A673 (cell line): ENCODE data around the gene STPG2. TPM values are rescaled to one million over a fixed set of nuclear protein-coding genes. Genes with fewer than 3 reads are reported as not detected.

Experiments used
- BruUV-seq: library from RNA; stranded (reverse); fragments of 400-500 nt; replicated peaks from 2 replicates; lab custom pipeline; 2021; lab: Mats Ljungman, UMichigan
- CTCF ChIA-PET: fragments of 300-600 bp; sonication (Branson Sonifier 250); formaldehyde crosslinking; loops from one replicate; lab custom pipeline; 2022; ENCODE audit warnings: antibody characterized with exemption; lab: Charles Lee
- POLR2A ChIA-PET: fragments of 300-600 bp; sonication (Branson Sonifier 250); formaldehyde crosslinking; loops from one replicate; lab custom pipeline; 2022; ENCODE audit warnings: antibody characterized with exemption; ENCODE audit not compliant: low non-redundant PET; lab: Charles Lee
- DNase-seq: peaks from one replicate; pipeline ENCODE4 v3.0.0-alpha.2; 2015; ENCODE audit warnings: low spot score
- H3K27ac ChIP-seq: fragments of 200-600 bp; sonication (generic); 2 replicates; pipeline ENCODE4 v1.5.1; 2016; ENCODE audit warnings: mixed run types, low read depth, mild to moderate bottlenecking, mixed read lengths, antibody characterized with exemption, low read length; ENCODE audit not compliant: poor library complexity, severe bottlenecking
- H3K27me3 ChIP-seq: fragments of 200-600 bp; sonication (generic); replicated peaks from 2 replicates; pipeline ENCODE4 v1.6.1; 2017; ENCODE audit warnings: mixed run types, low read depth, mild to moderate bottlenecking, mixed read lengths, antibody characterized with exemption, low read length; ENCODE audit not compliant: insufficient read depth, poor library complexity
- H3K36me3 ChIP-seq: fragments of 200-600 bp; sonication (generic); 2 replicates; pipeline ENCODE4 v1.6.1; 2016; ENCODE audit warnings: mixed run types, mild to moderate bottlenecking, mixed read lengths, antibody characterized with exemption, low read length; ENCODE audit not compliant: insufficient read depth, poor library complexity, severe bottlenecking
- H3K4me1 ChIP-seq: fragments of 200-600 bp; sonication (generic); 2 replicates; pipeline ENCODE4 v1.6.1; 2017; ENCODE audit warnings: mixed run types, mild to moderate bottlenecking, mixed read lengths, antibody characterized with exemption, low read length; ENCODE audit not compliant: insufficient read depth, poor library complexity, severe bottlenecking
- H3K4me3 ChIP-seq: fragments of 200-600 bp; sonication (generic); 2 replicates; pipeline ENCODE4 v1.5.1; 2016; ENCODE audit warnings: low read depth, mixed run types, mild to moderate bottlenecking, mixed read lengths, low read length; ENCODE audit not compliant: poor library complexity, severe bottlenecking
- H3K9me3 ChIP-seq: fragments of 200-600 bp; sonication (generic); 2 replicates; pipeline ENCODE4 v1.6.1; 2016; ENCODE audit warnings: mixed run types, low read depth, mild to moderate bottlenecking, mixed read lengths, antibody characterized with exemption, low read length; ENCODE audit not compliant: poor library complexity, severe bottlenecking
- CTCF ChIP-seq: fragments of 300-800, 200-600 bp; sonication (generic); conservative IDR thresholded peaks from 2 replicates; pipeline ENCODE4 v1.5.1; 2017; ENCODE audit warnings: low read depth, mild to moderate bottlenecking, antibody characterized with exemption, low read length, moderate library complexity, mixed read lengths
- EZH2 ChIP-seq: fragments of 200-600 bp; sonication (generic); IDR thresholded peaks from 2 replicates; pipeline ENCODE4 v1.6.1; 2017; ENCODE audit warnings: borderline replicate concordance, low read depth, mild to moderate bottlenecking, mixed read lengths, antibody characterized with exemption, low read length; ENCODE audit not compliant: poor library complexity, severe bottlenecking
- intact Hi-C: fragments of 100-400 bp; cut with micrococcal nuclease; formaldehyde crosslinking; loops from one replicate; pipeline ENCODE4 v1.10.0; 2022; ENCODE audit not compliant: unreplicated experiment
- total RNA-seq: library from RNA; stranded (reverse); gene quantifications from 2 replicates; pipeline ENCODE4 v1.2.3, GENCODE V29; 2021

STPG2 gene
- total RNA-seq, 1 experiment from 2014 or later: not detected

GRCh38 chr4:97879942-97880341 lies 263.3 kb downstream of the STPG2 start:
- Histone ChIP-seq H3K9me3 (no peaks in the 10 kb centered on the region), H3K27me3 (no peaks in the 10 kb centered on the region), H3K27ac (no peak overlapping the region), H3K4me1 (no peaks in the 10 kb centered on the region), H3K4me3 (no peak overlapping the region), H3K36me3 (no peaks in the 10 kb centered on the region)
- ChIA-PET CTCF (no interaction called here), POLR2A (no interaction called here)
- intact Hi-C loops: no loop called here
- no peak for TF ChIP-seq CTCF
- TF ChIP-seq EZH2: no peak
- no peak for DNase-seq
- BruUV-seq: no TSS peak

GRCh38 chr4:97868097-97868496 lies 275.2 kb downstream of the STPG2 start:
- no peak for DNase-seq
- BruUV-seq: no TSS peak
- no peaks in the 10 kb centered on the region for H3K4me1 ChIP-seq

GRCh38 chr4:97867557-97868091 lies 275.7 kb downstream of the STPG2 start:
- DNase-seq: no peak
- H3K36me3 ChIP-seq: no peaks in the 10 kb centered on the region
- intact Hi-C loops: no loop called here
- BruUV-seq: no TSS peak
- no peak overlapping the region for H3K27ac ChIP-seq
- H3K4me1 ChIP-seq: no peaks in the 10 kb centered on the region
- CTCF ChIA-PET: no interaction called here
- POLR2A ChIA-PET: no interaction called here
- H3K4me3 ChIP-seq: no peak overlapping the region
- no peaks in the 10 kb centered on the region for H3K9me3 ChIP-seq
- H3K27me3 ChIP-seq: no peaks in the 10 kb centered on the region
- TF ChIP-seq CTCF: no peak

More at GRCh38 chr4:97868097-97868496, 275.2 kb downstream of the STPG2 start:
- intact Hi-C loops: no loop called here
- ChIA-PET POLR2A (no interaction called here), CTCF (no interaction called here)
- TF ChIP-seq EZH2 (no peak), CTCF (no peak)
- Histone ChIP-seq H3K9me3 (no peaks in the 10 kb centered on the region), H3K36me3 (no peaks in the 10 kb centered on the region), H3K27me3 (no peaks in the 10 kb centered on the region), H3K27ac (no peak overlapping the region), H3K4me3 (no peak overlapping the region)
